ENCODE data around the gene MCHR2.

The MCHR2 gene

GRCh38 chr6:99951016-99951805 is 42.8 kb downstream of the MCHR2 start:
- Mint-ChIP-seq H3K27me3 (no peaks in the 10 kb centered on the region), H3K4me3 (no peak overlapping the region), H3K4me1 (no peaks in the 10 kb centered on the region), H3K27ac (no peak overlapping the region), H3K36me3 (no peaks in the 10 kb centered on the region), H3K9me3 (no peaks in the 10 kb centered on the region)

- peaks cover 13% of the 10 kb centered on the region for H3K27me3 Mint-ChIP-seq
- no peaks in the 10 kb centered on the region for H3K4me1 Mint-ChIP-seq
- no peak overlapping the region for H3K4me3 Mint-ChIP-seq
- H3K36me3 Mint-ChIP-seq, result no peaks in the 10 kb centered on the region
- no peaks in the 10 kb centered on the region for H3K9me3 Mint-ChIP-seq
- no peak overlapping the region for H3K27ac Mint-ChIP-seq
These were observed 48.0 kb downstream of the MCHR2 start for GRCh38 chr6:99946005-99946404.

- Mint-ChIP-seq H3K4me3 (no peak overlapping the region), H3K4me1 (no peaks in the 10 kb centered on the region), H3K27me3 (peaks cover 19% of the 10 kb centered on the region), H3K36me3 (no peaks in the 10 kb centered on the region), H3K27ac (no peak overlapping the region), H3K9me3 (no peaks in the 10 kb centered on the region)
These were observed 50.2 kb downstream of the MCHR2 start for GRCh38 chr6:99943846-99944245.

GRCh38 chr6:99940582-99940981 is 53.4 kb downstream of the MCHR2 start:
- Mint-ChIP-seq H3K4me3 (no peak overlapping the region), H3K9me3 (no peaks in the 10 kb centered on the region), H3K36me3 (no peaks in the 10 kb centered on the region), H3K27me3 (peaks cover 23% of the 10 kb centered on the region), H3K27ac (no peak overlapping the region), H3K4me1 (no peaks in the 10 kb centered on the region)

- no peaks in the 10 kb centered on the region for H3K36me3 Mint-ChIP-seq
- H3K4me1 Mint-ChIP-seq, result no peaks in the 10 kb centered on the region
- H3K27ac Mint-ChIP-seq, result no peak overlapping the region
These were observed 60.9 kb downstream of the MCHR2 start for GRCh38 chr6:99933129-99933528.

GRCh38 chr6:99912657-99913056 is 81.4 kb downstream of the MCHR2 start:
- H3K4me1 Mint-ChIP-seq, result no peaks in the 10 kb centered on the region
- no peaks in the 10 kb centered on the region for H3K36me3 Mint-ChIP-seq
- no peaks in the 10 kb centered on the region for H3K9me3 Mint-ChIP-seq
- H3K27me3 Mint-ChIP-seq, result peaks cover 7% of the 10 kb centered on the region
- H3K4me3 Mint-ChIP-seq, result no peak overlapping the region
- H3K27ac Mint-ChIP-seq, result no peak overlapping the region

More at GRCh38 chr6:99933129-99933528, 60.9 kb downstream of the MCHR2 start:
- H3K27me3 Mint-ChIP-seq, result peaks cover 6% of the 10 kb centered on the region
- no peak overlapping the region for H3K4me3 Mint-ChIP-seq
- H3K9me3 Mint-ChIP-seq, result peaks cover 5% of the 10 kb centered on the region

GRCh38 chr6:99905209-99906106 is 88.6 kb downstream of the MCHR2 start:
- H3K36me3 Mint-ChIP-seq, result no peaks in the 10 kb centered on the region
- no peak overlapping the region for H3K27ac Mint-ChIP-seq
- no peaks in the 10 kb centered on the region for H3K9me3 Mint-ChIP-seq
- no peak overlapping the region for H3K4me3 Mint-ChIP-seq
- H3K4me1 Mint-ChIP-seq, result no peaks in the 10 kb centered on the region
- peaks cover 14% of the 10 kb centered on the region for H3K27me3 Mint-ChIP-seq

- H3K4me1 Mint-ChIP-seq, result no peaks in the 10 kb centered on the region
- no peaks in the 10 kb centered on the region for H3K36me3 Mint-ChIP-seq
- H3K9me3 Mint-ChIP-seq, result no peaks in the 10 kb centered on the region
- H3K4me3 Mint-ChIP-seq, result no peak overlapping the region
- H3K27me3 Mint-ChIP-seq, result peaks cover 6% of the 10 kb centered on the region
- no peak overlapping the region for H3K27ac Mint-ChIP-seq
These were observed 92.2 kb downstream of the MCHR2 start for GRCh38 chr6:99901596-99902384.

GRCh38 chr6:99894815-99895214 is 99.2 kb downstream of the MCHR2 start:
- Mint-ChIP-seq H3K4me1 (no peaks in the 10 kb centered on the region), H3K4me3 (no peak overlapping the region), H3K9me3 (no peaks in the 10 kb centered on the region), H3K27me3 (peaks cover 3% of the 10 kb centered on the region), H3K27ac (no peak overlapping the region), H3K36me3 (no peaks in the 10 kb centered on the region)

- Mint-ChIP-seq H3K36me3 (no peaks in the 10 kb centered on the region), H3K4me3 (no peak overlapping the region), H3K9me3 (no peaks in the 10 kb centered on the region), H3K27me3 (peaks cover 2% of the 10 kb centered on the region), H3K27ac (no peak overlapping the region), H3K4me1 (peaks cover 7% of the 10 kb centered on the region)
These were observed 107.0 kb downstream of the MCHR2 start for GRCh38 chr6:99887066-99887465.

GRCh38 chr6:99885051-99885450 is 109.0 kb downstream of the MCHR2 start:
- Mint-ChIP-seq H3K27ac (no peak overlapping the region), H3K4me3 (no peak overlapping the region), H3K36me3 (no peaks in the 10 kb centered on the region), H3K9me3 (no peaks in the 10 kb centered on the region), H3K27me3 (peaks cover 4% of the 10 kb centered on the region), H3K4me1 (peaks cover 14% of the 10 kb centered on the region)

GRCh38 chr6:99882128-99882702 is 111.8 kb downstream of the MCHR2 start:
- no peaks in the 10 kb centered on the region for H3K9me3 Mint-ChIP-seq
- H3K27ac Mint-ChIP-seq, result no peak overlapping the region
- peaks cover 3% of the 10 kb centered on the region for H3K27me3 Mint-ChIP-seq
- peaks cover 14% of the 10 kb centered on the region for H3K4me1 Mint-ChIP-seq
- no peaks in the 10 kb centered on the region for H3K36me3 Mint-ChIP-seq
- H3K4me3 Mint-ChIP-seq, result no peak overlapping the region

GRCh38 chr6:99879431-99879830 is 114.6 kb downstream of the MCHR2 start:
- no peaks in the 10 kb centered on the region for H3K9me3 Mint-ChIP-seq
- no peak overlapping the region for H3K4me3 Mint-ChIP-seq
- H3K27me3 Mint-ChIP-seq, result peaks cover 5% of the 10 kb centered on the region
- no peaks in the 10 kb centered on the region for H3K36me3 Mint-ChIP-seq
- H3K4me1 Mint-ChIP-seq, result peaks cover 14% of the 10 kb centered on the region
- no peak overlapping the region for H3K27ac Mint-ChIP-seq

GRCh38 chr6:99875068-99875467 is 119.0 kb downstream of the MCHR2 start:
- H3K27ac Mint-ChIP-seq, result no peak overlapping the region
- H3K4me1 Mint-ChIP-seq, result no peaks in the 10 kb centered on the region
- H3K36me3 Mint-ChIP-seq, result no peaks in the 10 kb centered on the region
- H3K27me3 Mint-ChIP-seq, result peaks cover 10% of the 10 kb centered on the region
- no peak overlapping the region for H3K4me3 Mint-ChIP-seq
- H3K9me3 Mint-ChIP-seq, result no peaks in the 10 kb centered on the region

- Mint-ChIP-seq H3K4me3 (no peak overlapping the region), H3K36me3 (no peaks in the 10 kb centered on the region), H3K27ac (no peak overlapping the region), H3K9me3 (no peaks in the 10 kb centered on the region), H3K4me1 (peaks cover 6% of the 10 kb centered on the region), H3K27me3 (peaks cover 13% of the 10 kb centered on the region)
These were observed 120.9 kb downstream of the MCHR2 start for GRCh38 chr6:99873084-99873483.

All from activated naive CD4-positive, alpha-beta T cell treated with anti-CD3 and anti-CD28 coated beads, Interleukin-2, amount 50 U/mL, for 24 hours (primary cell).